HG03565 (cell line): ENCODE data around the gene GPC5.

Experiments
- ATAC-seq: cut with Tn5 transposase; IDR thresholded peaks from one replicate; pipeline ENCODE4 v1.9.1; 2021; ENCODE audit warnings: mild to moderate bottlenecking, moderate library complexity; ENCODE audit not compliant: unreplicated experiment

The GPC5 gene

DNA sequence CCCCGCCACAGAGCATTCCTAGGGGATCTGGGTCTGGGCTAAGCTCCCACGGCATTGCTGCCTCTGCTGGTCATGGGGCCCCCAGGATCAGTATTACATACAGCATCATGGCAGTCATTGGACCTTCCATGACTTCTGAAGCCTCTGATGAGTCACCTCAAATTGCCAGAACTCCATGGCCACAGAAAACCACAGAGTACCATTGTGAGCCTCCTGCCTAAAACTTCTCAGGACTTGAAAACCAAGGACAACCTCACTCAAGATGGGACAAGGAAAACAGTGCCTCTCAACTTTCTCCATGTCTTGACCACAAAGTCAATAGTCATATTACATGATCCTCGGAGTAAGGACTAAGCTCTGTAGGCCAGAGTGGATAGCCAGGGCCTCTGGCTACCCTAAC is 306.0 kb downstream of the GPC5 start:
- ATAC-seq: no peak

DNA sequence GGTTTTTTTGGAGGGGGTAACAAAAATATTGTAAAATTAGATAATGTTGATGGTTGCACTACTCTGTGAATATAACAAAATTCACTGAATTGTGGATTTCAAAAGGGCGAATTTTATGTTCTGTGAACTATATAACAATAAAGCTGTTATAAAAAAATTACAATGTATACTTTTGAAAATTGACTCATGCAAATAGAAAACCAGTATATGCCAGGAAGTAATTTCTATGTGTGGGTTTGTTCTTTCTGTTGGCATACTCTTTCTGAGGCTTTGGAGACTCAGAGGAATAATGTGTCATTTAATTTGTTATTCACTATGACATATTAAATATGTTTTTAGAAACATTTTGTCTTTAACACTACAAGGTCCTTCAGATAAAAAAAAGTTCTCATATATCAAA is 310.1 kb downstream of the GPC5 start:
- ATAC-seq: no peak

DNA sequence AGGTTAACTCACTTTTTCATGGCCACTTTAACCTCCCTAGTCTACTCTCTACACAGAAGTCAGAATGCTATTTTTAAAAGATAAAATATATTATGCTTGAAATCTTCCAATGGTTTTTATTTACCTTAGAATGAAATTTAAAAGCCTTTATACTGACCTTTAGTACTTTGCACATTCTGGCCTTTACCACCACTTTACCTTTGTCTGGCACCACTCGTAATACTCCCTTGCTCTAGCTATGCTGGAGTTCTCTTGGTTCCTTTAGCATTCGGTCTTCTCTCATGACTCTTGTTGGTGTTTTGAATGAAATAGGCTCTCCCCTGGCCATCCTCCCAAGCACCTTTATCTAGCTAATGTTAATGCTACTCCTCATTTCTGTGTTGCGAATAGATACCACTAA is 310.8 kb downstream of the GPC5 start:
- ATAC-seq: no peak

DNA sequence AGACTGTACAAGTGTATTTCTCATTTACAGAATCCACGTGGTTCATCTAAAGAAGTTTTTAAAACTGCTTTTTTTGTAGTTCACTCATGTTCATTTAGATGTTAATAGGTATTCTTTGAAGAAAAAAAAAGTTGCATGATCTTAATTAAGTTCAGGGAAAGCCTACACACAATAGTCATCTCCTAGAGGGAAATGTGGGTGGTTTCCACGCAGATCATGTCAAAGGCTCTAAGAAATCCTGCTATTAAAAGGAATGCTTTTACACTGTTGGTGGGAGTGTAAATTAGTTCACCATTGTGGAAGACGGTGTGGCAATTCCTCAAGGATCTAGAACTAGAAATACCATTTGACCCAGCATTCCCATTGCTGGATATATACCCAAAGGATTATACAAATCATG is 312.3 kb downstream of the GPC5 start:
- ATAC-seq: no peak

DNA sequence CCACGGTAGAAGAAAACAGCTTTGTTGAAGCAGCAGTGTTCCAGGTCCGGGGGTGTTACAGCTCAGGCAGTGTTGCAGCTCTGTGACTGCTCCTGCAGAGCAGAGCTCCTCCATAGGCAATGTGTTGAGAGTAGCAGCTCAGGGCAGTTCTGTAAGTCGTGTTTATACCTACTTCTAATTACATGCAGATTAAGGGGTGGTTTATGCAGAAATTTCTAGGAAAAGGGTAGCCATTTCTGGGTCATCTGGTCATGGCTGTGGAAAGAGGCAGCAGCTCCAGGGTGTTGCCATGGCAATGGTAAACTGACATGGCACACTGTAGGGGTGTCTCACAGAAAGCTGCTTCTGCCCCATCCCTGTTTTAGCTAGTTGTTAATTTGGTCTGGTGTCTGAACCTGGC is 316.4 kb downstream of the GPC5 start:
- no peak for ATAC-seq

DNA sequence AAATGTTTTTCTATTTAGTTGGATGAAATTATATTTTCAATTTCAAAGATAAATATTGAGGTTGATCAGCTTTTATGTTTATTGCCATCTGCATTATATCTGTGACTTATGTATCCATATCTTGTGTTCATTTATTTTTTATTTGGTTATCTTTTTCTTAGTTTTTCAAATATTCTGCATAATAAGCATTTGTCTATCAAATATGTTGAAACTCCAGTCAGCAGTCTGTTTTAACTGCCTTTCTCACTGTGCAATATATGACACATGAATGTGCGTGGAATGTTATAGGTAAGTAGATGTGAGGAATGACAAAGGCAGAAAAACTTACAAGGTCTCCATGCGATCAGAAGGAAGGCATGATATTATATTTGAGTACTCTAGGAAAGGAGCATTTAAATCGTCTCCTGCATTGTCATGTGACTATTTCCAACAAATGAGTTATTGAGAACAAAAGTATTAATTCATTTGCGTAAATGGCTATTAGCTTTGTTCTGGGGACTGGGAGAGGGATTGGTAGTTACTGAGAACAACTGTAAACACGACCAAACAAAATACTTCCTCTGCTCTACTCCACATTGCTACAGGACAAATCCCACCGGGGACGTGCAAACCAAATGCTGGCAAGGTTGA is 318.1 kb downstream of the GPC5 start:
- no peak for ATAC-seq

DNA sequence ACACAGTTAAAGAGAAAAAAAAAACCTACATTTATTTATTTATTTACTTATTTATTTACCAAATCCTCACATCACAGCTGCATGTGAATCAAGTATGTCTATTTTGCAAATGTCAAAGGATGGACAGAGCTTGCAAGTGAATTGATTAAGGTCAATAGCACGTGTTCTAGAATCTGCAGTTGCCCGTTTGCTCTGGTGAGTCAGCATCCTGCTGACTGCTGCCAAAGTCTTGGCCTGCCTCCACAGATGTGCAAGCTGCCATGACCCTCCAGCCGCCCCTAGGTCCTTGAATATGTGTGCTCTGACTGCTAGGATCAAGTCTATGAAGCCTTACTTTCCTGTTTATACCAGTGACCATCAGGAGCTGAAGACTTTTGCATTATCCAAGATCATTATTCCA is 320.6 kb downstream of the GPC5 start:
- ATAC-seq: no peak

DNA sequence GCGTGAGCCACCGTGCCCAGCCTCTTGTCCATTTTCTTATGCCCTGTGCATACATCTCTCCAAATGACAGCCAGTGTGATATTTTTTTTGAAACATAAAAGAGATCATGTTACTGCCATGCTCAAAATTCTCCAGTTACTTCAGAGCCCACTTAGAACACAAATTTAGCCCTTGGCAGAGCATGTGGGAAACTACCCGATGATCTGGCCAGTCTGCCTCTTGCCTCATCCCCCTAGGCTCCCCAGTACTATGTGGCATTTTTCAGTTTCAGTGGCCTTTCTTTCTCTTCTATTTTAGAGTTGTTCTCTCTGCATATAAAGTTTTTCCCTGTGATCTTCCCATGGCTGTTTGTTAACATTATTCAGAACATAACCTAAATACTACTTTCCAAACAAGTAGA is 323.0 kb downstream of the GPC5 start:
- ATAC-seq: no peak

DNA sequence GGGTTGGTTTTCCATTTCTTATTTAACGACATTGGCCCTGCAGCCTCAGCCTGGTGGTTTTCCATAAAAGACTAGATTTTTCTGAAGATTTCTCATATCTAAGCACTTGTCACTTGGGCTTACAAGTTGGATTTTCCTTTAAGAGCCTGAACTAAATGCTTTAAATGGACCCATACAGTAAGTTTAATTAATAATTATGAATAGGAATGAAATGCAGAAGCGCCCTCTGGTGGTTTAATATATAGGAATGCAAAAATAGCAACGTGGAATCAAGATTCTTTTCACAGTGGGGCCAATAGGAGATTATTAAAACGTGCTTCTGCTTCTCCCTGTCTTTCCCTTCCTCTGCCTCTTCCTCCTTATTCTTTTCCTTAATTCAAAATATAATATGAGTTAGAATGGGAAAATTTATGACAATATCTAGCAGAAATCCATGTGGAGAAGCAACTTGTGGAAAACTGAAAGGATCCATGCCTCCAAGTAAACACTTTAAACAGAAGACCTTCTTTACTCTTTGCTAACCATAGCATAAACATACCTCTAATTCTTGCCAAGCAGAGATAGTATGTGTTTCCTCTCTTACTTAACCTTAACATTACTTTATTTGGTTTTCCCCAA is 324.0 kb downstream of the GPC5 start:
- no peak for ATAC-seq

DNA sequence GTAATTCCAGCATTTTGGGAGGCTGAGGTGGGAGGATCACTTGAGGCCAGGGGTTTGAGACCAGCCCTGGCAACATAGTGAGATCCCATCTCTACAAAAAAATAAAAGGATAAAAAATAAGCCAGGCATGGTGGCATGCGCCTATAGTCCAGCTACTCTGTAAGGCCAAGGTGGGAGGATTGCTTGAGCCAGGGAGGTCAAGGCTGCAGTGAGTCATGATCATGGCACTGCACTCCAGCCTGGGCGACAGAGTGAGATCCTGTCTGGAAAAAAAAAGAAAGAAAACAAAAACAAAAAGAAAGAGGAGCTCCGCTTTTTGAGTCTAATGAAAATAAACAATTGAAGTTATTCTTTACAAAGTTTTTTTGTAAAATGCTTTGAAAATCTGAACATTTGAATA is 326.2 kb downstream of the GPC5 start:
- ATAC-seq: no peak

DNA sequence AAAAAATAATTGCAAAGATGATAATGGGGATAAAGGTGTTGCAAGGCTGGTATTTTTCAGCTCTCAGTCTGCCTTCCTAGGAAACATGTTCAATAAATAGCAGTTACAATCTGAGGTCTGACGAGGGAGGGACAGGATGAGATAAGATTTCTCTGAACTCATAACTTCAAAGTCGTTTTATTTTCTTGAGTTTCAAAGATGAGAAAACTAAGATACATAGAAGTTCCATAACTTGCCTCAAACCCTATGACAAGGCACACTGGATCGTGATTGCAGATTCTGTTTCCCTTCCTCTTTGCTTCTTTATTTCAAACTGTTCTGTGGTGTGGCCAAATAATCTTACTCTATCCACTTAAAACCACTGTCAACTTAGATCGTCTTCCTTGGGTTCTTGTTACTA is 327.2 kb downstream of the GPC5 start:
- ATAC-seq: no peak

DNA sequence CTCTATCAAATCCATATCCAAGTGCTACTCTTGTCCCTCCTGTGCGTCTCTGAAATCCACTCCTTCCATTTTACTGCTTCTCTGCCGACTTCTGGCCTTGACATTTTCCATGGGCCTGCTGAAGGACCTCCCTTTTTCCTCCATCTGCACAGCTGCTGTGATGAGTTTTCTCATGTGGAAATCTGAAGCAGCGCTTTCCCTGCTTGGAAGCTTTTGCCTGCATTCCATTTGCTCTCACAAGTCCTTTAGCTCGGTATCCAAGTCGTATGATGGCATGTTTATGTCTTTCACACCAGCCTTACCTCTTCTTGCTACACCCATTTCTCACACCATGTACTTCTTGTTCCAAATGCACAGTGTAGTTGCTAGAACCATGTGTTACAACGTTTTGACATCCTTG is 328.2 kb downstream of the GPC5 start:
- ATAC-seq: no peak

DNA sequence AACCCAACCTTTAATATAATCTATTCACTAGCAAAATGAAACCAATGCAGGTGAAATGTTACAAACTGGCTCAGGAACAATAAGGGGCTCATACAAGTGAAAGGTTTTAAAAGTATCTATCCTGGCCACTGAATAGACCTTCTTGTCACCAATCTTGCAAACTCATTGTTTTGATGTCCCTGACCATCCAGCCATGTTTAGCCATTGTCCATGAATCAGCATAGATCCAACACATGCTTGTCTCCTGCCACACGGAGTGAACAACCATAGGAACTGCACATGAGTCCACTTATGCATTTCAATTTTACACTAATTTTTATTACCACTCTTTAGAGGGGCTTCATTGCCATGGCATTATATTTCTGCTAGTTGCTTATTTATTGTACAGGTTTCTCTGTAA is 331.4 kb downstream of the GPC5 start:
- ATAC-seq: no peak

DNA sequence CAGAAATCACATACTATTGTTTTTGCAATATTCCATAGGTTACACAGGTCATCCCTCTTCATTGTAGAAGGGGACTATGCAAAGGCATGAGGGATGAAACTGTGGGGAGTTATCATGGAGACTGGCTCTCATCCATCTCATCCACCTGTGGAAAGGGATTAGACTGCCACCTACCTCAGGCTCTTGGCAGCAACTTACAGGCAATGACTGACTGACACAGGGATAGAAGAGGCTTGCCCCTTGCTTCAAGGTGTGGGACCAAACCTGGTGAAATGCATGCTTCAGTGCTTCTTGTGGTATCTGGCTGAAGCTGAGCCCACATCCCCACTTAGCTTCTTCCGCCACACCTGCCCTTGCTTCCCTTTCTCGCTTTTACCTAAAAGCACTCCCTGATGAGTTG is 341.3 kb downstream of the GPC5 start:
- no peak for ATAC-seq

DNA sequence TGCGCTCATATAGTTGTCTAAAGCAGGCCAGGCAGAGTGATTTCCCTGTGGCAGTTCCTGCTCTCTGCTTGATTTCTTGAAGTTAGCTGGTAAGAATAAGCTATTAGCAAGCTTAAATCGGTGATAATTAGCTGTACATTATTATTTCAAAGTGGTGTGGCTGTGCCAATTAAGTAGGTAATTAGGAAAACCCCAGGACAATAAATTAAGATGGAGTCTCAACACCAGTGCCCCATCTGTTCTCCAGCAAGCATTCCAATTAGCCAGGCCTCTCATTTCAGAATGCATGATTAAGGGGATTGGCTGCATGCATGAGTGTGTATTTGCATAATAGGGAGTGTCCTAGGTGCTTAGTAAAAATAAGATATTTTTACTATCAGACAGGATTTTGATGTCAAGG is 342.3 kb downstream of the GPC5 start:
- ATAC-seq: no peak

DNA sequence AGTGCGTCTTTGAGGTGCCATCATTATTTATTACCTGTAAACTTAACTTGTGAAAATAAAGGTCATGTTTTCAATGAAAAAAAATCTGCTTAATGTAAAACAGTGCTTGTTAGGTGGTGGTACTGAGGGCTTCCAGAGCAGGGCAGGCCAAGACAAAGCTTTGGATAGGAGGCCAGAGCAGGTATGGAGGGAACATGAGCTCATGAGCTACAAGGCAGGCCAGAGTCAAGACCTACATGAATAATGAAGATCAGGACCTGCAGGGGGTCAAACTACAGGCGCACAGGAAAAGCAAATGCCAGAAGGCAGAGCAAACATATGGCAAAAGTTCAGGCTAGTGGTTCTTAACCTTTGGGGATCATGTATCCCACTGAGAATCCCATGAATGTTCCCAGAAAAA is 343.5 kb downstream of the GPC5 start:
- no peak for ATAC-seq

DNA sequence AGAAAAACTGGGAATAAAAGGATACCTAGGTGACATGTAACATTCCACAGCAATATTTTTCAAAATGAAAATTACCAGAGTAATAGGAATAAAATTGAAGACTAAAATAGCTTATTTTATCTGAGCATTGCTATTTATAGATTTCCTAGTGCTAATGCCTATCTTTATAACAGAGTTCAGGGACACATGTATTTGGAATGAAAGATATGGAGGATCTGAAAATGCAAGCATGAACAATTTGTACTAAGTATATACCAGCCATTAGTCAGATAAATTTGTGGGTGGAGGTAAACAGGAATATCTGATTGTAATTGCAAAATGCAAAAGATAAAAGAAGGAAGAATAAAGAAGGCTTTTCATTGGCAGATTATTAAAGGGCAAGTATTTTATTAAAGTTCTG is 345.9 kb downstream of the GPC5 start:
- ATAC-seq: no peak

DNA sequence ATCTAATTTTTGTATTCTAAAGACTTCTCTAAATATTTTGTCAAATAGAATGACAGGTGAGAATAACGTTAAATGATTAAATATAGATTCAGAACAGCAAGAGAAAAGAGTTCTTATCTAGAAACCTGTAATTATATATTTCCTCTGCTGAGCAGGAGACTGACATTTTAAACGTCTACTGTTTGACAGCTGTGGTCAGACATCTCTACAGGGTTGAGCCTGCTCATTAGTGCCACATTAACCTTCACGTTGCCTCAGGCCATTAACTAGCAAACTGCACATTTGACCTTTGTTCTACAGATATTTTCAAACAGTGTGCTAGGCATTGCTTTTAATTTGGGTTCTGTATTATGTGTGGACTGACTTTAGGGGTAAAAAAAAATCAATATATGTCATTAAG is 347.5 kb downstream of the GPC5 start:
- ATAC-seq: no peak

DNA sequence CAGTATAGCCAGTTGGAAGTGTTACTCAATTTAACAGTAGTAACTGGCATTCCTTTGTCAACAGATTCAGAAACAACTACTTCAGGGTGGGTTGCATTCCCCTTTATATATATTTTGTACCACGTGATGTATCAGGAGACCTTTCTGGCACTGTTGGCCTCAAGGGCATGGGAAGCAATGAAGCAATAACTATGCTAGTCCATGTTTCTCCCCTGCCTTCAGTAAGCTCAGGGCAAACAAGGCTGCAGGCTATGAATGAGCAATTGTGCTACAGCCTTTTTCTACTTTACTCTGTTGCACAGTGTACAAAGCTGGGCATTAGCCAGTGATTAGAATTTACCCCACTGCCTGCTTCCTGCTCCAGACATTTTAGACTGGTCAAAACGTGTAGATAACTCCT is 348.8 kb downstream of the GPC5 start:
- ATAC-seq: no peak

DNA sequence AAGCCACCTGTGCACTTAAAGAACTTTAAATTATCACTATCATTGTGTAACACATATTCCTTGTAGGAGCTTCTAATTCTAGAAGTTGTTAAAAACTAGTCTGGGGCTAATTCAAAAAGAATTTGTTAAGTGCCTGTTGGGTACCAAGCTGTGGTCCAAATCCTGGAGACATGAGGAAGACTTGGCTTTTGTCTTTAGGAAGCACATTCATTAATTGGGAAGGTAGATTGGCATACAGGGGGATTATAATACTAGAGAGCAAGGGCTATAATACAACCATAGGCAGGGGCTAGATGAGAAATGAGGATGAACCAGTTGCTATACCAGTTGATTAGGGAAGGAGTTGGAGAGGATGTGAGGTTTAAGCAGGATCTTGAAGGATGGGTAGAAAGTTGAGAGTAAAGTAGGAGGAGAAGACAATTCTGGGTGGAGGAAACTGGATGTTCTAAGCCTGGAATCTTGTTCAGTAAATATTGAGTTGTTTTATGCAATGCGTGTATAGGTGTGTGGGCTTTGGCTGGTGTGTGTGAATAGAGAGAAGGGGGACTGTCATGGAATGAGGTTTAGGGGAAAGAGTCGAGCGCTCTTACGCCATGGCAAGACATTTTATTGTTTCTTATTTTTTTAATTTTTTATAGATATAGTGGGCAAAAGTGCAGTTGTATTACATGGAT is 350.1 kb downstream of the GPC5 start:
- ATAC-seq: no peak

DNA sequence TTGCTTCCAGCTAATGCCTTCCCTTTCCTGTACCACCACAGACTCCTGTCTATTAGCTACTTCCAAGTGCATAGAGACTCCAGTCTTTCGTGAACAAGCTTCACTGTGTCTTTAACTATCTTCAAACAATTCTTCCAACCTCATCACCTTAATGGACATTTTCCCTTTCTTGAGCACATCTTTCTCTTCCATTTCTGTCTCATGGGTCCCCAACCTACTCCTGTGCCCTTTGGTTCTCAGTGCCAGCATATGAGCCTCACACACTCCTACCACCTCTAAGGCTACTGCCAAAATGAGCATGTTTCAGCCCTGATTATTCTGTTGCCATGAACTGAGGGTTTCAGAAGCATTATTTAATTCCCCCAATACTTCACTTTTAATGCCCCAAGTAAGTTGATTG is 360.3 kb downstream of the GPC5 start:
- no peak for ATAC-seq

DNA sequence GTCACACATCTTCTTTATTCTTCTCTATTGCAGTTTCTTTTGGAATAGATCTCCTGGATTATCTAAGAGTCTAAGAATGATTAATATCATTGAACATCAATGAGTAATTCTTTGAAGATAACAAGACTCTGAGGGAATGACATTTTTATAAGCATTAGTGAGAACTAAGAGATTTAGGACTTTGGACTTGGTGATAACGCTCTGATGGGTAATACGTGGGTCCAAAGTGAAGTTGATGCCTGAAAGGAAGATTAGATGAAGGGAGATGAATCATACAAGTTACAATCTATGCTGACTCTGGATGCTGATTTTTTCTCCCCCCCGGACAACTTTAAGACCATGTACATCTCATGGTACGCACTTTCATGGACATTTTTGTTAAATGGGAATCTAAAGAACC is 364.5 kb downstream of the GPC5 start:
- no peak for ATAC-seq

DNA sequence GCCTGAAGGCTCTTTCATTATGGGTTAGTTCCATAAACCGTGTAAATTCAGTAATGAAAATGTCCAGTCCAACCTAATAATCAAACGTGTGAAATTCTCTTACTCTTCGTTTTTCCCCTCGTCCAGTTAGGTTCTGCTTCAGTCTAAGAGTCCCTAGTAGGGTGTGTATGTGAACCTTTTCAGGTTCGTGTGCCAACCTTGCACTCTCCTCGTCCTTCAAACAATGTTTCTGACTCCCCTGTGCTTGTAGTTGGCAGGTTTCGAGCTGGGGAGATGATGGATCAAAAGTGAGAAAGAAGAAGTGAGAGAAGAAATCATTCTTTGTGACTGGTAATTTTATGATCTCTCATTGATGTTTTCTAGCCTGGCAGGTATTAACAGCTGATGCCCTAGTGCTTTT is 366.1 kb downstream of the GPC5 start:
- no peak for ATAC-seq
